Measurements from ENCODE around the gene GASK1A.
"Not testable (repeated sequence)": the region's sequence is repeated elsewhere in the genome, so short reads cannot be mapped to it uniquely, and the experiment has no call there.

GASK1A gene

DNA sequence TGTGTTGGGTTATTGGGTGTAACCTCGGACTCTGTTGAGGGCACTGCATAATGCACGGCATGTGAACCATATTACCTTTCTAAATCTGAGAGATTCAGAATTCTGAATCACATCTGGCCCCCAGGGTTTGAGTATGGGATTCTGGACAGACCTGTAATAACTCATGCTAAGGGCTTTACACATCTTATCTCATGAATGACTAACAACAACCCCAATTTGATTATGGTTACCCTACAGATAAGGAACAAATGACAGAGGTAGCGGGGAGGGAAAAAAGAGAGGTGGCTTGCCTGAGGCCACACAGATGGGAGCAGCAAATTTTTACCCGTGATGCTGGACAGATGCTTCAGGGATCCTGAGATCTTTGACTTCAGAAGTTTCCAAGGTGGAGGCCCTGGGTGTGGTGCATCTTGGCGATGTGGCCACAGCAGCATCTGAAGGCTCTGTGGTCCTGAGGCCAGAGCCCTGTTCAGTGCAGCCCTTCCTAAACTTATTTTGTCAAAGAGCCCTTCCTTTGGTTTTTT, 83.0 kb downstream of the GASK1A start:
- no peak for DNase-seq (ENCODE audit: low read depth)

DNA sequence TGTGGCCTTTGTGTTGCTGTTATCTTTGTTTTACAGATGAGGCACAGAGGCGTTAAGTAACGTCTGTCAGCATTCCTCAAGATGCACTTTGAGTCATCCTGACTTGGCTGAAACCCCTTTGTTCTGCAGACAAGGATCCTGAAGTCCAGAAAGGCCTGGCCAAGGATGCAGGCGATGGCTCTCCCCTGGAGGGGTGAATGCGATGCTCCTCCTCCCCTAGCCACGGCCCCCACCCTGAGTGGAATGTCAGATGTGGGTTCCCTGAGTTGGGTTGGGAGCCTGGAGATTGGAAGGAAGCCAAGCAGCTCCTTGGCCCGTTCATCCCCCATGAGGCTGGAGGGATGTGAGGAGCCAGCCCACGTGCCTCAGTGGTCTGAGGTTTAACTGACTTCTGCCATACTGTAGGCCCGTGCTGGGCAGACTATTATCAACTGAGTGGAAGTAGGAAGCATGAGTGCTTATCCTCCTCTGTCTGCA, 83.5 kb downstream of the GASK1A start:
- no peak for DNase-seq (ENCODE audit: low read depth)

DNA sequence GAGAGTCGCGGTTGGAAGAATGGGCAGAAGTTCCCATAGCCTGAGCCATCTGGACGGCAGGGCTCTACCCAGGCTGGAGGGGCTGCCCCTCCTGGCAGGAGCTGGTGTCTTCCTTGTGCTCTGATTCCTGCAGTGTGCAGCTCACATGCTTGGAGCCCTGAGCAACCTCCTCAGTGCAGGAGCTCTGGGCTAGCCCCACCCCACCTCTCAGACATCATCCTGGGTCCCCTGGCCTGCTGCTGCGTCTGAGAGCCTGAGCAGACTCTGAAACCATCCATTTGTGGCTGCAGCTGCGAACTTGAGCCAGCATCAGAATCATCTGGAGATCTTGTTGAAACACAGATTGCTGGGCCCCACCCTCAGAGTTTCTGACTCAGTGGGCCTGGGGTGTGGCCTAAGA, 84.0 kb downstream of the GASK1A start:
- DNase-seq (ENCODE audit: low read depth): no peak

DNA sequence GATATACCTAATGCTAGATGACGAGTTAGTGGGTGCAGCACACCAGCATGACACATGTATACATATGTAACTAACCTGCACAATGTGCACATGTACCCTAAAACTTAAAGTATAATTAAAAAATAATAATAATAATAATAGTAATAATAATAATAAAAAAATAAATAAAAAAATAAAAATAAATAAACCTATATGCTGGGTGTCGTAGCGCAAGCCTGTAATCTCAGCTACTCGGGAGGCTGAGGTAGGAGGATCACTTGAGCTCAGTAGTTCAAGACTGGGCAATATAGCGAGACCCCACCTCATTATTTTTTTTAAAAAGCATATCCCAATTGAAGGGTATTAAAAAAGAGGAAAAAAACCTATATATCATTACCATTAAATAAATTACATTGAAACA, 91.6 kb downstream of the GASK1A start:
- not testable (repeated sequence) for DNase-seq (ENCODE audit: low read depth)

DNA sequence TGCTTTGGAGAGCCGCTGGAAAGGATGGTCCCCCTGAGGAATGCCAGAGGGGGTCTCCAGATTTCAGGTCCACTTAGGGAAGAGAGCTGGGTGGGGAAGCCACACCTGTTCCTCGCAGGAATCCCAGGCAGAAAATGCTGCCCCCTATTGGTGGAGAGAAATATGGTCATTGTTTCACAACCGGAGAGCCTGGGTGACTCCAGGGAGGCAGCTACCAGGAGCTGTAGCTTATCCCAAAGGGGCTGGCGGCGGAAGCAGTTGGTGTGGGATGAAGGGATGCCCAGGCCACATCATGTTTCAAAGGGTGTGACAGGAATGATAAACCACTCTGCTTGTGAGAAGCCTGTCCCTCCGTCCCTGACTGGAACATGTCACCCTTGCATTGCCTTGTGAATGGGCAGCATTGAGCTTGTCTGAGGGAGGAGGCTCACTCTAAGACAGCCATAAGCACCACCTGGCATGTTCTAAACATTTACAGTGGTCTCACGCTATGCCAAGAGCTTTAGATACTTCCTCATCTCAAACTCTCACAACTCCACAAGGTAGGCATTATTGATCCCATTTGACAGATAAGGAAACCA, 92.3 kb downstream of the GASK1A start:
- no peak for DNase-seq (ENCODE audit: low read depth)

DNA sequence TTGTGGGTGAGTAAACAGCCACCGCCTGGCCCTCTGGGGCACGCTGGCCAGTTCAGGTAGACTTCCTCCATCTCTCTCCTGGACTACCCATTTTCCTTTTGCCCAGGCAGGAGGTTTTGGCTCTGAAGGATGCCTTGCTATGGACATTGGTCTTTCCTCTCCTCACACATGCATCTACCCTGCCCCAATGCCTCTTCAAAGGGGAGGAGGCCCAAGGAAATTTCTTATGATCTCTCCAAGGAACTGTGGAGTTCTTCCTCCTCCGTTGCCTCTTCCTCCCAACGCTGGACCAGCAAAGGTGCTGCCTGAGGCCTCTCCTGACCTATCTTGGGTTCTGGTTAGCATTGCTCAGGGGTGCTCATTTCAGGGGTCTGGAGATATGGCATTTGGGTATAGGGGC, 93.2 kb downstream of the GASK1A start:
- DNase-seq (ENCODE audit: low read depth): no peak

DNA sequence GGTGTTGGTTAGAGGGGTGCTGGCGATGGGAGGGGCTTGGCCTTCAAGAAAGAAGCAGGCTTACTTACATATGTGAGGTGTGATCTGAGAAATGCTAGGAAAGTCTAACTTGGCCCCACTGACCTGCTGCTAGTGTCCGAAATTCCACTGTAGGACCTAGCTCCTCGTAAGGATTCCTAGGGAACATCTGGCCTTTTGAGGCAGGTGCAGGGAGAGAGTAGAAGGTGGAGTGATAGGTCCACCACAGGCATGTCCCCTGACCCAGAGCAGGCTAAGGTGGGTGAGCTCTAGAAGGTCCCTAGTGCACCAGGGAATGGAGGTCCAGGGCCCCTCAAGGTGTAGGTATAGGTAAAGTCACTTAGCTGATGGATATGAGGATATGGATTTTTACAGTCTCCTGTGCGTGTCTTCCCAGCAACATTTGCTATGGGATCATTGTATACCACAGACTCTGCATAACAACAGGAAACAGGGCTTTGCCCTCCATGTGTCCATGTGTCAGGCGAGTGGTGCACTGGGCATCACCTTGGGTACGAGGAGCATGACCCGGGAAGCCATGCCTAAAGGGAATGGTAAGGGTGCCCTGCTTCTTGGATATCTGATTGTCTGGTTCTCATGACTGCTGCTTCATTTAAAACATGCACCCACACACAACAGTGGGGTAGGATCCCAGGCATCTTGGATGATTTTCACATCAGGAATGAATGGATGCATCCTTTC, 94.2 kb downstream of the GASK1A start:
- DNase-seq (ENCODE audit: low read depth): no peak

DNA sequence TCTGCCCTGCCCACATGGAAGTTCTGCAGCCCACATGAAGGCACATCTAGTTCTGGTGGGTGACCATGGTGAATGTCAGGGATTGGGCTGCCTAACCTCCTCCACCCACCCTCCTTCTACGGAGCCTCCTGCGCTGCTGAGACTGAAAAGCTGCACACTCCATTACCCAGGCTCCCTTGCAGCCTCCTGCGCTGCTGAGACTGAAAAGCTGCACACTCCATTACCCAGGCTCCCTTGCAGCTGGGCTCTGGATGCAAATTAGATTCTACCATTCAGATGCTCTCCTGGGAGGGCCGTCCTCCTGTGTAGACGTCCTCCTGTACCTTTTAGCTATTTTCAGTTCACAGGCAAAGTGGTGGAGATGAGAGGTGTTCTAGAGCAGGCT, 94.7 kb downstream of the GASK1A start:
- no peak for DNase-seq (ENCODE audit: low read depth)

DNA sequence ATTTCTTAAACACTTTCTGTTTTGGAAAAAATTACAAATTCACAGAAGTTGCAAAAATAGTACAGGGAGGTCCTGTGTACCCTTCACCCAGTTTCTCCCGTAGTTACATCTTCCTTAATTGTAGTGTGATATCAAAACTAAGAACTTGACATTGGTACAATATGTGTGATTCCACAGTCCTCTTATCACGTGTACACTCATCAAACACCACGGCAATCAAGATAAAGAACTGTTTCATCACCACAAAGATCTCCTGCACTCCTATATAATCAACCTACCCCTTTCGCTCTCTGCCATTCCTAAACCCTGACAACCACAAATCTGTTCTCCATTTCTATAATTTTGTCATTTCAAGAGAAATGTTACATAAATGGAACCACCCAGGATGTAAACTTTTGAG, 95.4 kb downstream of the GASK1A start:
- DNase-seq (ENCODE audit: low read depth): no peak

DNA sequence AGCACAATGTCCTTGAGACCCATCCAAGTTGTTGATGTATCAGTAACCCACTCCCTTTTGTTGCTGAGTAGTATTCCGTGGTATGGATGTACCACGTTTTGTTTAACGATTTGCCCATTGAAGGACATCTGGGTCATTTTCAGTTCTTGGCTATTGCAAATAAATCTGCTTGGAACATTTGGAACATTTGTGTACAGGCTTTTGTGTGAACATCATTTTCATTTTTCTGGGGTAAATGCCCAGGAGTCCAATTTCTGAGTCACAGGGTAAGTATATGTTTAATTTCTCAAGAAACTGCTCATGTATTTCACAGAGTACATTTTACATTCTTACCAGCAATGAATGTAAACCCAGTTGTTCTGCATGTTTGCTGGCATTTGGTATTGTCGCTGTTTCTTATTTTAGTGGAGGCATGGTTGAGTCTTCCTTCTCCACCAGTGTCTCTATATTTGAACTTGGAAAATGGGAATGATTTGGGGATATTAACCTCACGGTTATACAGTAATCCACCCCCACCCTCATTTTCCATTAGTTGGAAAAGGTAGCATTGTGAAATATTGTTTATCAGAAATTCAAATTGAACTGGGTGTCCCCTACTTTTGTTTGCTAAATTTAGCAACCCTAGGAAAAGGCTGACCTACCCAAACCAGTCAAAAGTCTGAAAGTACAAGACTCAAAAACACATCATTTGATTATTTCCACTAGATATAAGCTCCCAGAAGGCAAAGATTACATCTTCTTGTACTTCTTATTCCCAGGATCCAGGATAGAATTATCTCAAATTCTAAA, 96.0 kb downstream of the GASK1A start:
- no peak for DNase-seq (ENCODE audit: low read depth)

DNA sequence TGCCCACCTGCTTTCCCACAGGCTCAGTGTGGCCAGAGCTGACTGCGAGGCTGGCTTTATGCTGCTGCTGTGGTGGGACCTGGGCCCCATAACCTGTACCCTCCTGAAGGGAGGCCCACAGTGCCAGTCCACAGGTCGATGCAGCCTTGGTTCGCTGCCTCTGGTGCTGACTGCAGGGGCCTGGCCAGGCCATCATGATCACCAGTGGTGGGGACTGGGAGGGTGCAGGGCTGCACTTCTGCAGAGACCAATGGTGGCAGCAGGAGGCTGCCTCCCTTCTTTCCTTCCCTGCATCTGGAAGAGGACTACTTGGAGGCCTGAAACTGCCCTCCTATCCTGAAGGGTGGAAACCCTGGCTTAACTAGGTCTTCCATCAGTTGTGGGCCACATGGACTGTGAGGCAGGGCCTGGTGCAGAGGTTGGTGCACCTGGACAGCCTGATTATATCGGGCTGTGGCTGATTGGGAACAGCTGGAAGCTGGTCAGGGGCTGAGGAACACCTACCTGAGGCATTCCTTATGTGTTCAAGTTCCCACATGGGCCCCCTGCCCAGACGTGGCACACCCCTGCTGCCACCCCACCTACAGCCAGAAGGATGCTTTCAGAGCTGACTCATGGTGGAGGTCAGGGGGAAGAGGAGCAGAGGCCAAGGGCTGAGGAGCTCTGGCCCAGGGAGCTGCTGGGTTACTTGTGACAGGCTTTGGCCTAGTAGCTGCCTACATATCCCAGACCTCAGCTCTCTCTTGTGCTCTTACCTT, 97.0 kb downstream of the GASK1A start:
- no peak for DNase-seq (ENCODE audit: low read depth)

DNA sequence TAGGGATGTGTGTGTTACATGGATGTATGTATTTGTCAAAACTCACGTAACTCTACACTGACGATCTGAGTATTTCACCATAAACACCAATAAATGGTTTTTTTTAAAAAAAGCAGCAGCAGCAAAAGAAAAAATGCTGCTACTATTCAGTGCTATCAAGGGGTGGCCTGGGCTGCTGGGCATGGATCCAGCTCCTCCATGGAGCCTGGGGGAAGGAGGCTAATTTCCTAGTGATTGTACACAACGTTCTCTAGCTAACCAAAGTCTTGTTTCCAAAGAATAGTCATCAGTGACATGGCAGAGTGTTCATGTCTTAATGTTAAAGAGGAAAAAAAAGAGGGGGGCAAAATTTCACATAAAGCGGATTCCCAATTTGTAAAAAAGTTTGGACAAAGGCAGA, 97.7 kb downstream of the GASK1A start:
- no peak for DNase-seq (ENCODE audit: low read depth)

DNA sequence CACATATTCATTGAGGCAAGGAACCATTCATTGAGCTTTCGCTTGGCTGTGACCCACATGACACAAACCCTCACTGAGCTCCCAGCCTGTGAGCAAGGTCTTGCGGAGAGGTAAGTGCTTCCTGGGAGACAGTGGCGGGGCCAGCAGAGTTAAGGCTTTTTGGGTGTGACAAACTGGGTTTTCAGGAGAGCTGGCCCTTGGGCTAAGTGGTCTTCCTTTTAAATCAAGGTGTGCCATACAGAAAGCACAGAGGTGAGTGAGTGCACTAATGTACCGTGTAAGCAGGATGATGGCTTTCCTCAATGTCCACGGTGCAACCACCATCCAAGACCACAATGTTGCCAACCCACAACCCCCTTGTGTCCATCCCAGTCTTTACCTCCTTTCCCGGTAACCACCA, 98.2 kb downstream of the GASK1A start:
- DNase-seq (ENCODE audit: low read depth): no peak

DNA sequence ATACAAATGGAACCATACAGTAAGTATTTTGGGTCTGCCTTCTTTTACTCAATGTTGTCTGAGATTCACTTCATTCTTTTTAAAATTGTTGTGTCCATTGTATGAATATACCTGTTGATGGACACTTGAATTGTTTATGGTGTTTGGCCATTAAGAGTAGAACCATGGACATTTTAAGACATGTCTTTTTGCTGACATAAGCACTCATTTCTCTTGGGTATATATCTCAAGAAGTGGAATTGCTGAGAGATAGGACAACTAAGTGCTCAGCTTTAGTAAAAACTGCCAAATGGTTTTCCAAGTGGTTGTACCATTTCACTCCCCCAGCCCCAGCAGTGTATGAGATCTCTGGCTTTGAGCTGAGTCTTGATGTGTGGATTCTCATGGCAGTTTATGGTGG, 98.6 kb downstream of the GASK1A start:
- DNase-seq (ENCODE audit: low read depth): no peak

DNA sequence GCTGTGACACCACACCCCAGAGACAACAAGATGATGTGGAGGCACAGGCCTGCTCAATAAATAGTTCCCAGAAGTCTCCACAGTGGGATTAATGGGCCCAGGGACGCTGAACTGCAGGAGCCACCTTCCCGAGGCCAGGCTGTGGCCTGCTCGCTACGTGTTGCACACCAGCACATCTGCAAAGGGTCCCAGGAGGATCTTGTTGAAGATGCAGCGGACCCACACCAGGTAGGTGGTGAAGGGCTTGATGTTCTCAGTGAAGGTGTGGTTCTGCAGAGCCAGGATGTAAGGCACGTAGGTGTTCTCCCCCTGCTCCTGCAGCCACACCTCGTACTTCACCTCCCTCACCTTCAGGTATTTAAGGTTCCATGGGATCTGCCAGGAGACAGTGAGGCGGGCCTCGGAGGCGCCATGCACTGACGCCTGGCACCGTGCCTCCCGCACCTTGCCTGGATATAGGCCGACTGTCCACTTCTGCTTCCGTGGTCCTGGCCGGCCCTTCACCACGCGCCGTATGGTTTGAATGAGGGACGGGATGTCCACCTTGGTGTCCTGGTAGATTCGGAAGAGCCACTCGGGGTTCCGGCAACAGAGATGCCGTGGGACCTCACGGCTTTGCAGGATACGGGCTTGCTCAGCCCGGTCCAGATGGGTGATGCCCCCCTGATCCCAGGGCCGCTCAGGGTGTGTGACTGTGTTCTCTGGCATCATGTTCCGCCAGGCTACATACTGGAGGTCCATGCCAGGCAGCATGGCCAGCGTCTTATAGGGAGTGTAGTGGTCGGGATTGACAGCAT, 100.6 kb downstream of the GASK1A start:
- no peak for DNase-seq (ENCODE audit: low read depth)

DNA sequence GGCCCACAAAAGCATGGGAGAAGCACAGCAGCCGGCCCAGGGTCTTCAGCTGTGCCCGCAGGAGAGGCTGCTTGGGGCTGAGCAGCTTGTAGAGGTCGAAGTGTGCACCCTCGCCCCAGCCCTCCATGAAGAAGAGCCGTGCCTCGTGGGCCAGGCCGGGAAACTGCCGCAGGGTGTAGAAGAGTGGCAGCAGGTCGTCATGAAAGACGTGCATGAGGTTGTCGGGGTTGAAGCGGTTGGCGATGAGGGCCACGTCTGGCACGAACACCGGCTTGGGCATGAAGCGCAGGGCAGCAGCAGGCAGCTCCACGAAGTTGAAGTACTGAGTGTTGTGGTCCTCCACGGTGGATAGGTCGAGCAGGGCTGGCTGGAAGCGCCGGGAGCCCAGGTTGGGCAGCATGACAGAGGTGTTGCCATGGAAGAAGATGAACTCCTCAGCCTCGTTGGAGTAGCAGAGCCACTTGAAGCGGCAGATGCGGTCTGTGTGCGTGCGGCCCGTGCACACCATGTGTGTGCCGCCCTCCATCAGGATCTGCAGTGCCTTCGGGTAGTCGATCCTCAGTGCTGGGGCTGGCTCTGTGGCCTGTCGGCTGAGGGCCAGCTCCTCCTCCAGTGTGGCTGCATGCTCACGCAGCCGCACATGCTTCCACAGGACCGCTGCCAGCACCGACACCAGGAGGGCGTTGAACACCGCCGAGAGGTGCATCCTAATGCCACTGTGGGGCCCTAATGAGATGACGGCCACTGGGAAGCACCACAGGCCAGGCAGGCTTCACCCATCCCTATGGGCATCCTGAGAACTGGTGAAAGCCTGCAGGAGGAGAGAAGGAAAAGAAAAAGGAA, 101.8 kb downstream of the GASK1A start:
- DNase-seq (ENCODE audit: low read depth): no peak

DNA sequence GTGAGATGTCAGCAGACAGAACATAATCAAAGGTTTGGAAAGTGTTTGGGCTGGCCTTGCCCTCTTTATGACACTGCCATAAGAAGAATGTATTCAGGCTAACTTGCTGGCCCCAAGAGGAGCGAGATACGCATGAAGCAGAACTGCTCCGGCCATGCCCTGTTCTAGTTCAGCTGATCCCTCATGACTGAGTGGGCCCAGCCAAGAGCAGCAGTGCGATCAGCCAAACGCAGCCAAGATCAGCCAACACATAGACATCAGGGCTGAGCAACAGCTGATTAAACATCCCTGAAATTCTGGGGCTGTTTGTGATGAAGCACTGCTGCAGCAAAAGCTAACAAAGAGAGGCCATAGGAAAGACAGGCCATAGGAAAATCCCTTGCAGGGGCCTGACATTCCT, 102.7 kb downstream of the GASK1A start:
- no peak for DNase-seq (ENCODE audit: low read depth)

DNA sequence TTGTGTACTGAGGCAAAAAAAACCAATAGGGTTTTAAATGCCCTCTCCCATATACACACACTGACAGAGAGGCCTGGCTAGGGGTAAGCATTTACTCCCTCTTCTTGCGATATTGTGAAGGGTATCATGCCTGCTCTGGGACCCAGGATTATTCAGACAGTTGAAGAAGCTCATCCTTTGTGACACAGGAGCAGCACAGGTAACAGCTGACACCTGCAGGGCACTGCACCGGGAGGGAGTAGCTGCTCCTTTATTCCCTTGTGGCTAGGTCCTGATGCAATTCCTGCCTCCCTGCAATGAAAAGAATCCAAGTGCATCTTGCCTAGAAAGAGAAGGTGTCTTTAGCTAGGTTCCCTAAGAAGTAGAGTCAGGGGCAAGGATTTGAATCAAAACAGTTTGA, 103.3 kb downstream of the GASK1A start:
- DNase-seq (ENCODE audit: low read depth): no peak

DNA sequence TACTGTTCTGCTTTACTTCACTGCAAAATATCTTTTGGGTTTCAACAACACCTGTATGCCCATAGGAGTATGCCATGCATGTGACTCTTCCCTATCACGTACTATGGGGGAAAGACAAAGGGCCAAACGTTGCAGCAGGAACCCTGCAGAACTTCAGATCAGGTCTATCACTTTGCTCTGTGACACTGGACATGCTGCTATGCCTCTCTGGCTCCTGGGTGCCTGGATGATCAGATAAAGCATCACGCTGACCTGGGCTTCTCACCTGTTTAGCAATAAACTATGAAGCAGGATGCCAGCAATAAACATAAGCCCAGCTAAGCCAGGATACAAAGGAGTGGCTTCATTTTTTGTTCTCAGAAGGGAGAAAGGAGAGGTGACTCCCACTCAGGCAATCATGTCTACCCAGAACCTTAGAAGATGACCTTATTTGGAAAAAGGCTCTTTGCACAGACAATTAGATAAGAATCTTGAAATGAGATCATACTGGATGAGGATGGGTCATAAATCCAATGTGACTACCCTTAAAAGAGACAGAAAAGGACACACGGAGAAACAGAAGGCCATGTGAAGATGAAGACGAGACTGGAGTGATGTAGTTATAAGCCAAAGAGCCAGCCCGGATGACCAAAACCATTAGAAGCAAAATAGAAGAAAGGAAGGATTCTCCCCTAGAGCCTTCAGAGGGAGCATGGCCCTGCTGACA, 107.5 kb downstream of the GASK1A start:
- no peak for DNase-seq (ENCODE audit: low read depth)

DNA sequence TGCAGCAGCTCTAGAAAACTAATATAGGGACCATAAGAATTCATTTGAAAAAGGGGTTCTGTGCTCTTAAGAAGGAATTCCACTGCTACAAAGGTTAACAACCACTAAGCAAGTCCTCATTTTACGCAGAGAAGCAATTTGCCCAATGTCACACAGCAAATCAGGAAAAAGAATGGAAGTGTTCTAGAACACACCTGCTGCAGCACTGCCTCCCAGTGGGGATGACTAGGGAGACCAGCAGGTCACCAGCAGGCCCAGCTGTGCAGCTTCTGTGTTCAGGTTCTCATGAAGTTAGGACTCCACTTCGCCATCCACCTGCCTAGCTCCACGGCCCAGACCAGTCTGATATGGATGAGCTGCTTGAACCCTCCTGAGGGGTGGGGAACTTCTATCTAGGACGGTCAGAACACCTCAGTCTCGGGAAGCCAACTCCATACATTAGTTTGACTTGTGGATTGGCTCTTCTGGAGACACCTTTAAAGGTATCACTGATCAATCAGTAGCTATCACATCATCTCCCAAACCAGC, 108.2 kb downstream of the GASK1A start:
- DNase-seq (ENCODE audit: low read depth): no peak

Measured in T-helper 22 cell (primary cell).